NK-92 (cell line): Measurements from ENCODE around the gene CERS1.

Experiments used
- DNase-seq: peaks from one replicate; lab custom pipeline; 2025; ENCODE audit not compliant: unreplicated experiment; lab: John Stamatoyannopoulos, UW

Gene CERS1

GRCh38 chr19:18895824-18896341 is at the start of gene CERS1:
Gene CERS1 (minus strand): TSS chr19:18896158. CDS start chr19:18896072, 86 bp downstream.
- DNase-seq: no peak

- no peak for DNase-seq
These were observed 49.3 kb upstream of the CERS1 start for GRCh38 chr19:18945297-18945696.

- DNase-seq: no peak
These were observed 47.5 kb upstream of the CERS1 start for GRCh38 chr19:18943465-18943864.

GRCh38 chr19:18942692-18943091 is 46.7 kb upstream of the CERS1 start:
- no peak for DNase-seq

- no peak for DNase-seq
These were observed 45.8 kb upstream of the CERS1 start for GRCh38 chr19:18941628-18942354.

GRCh38 chr19:18940769-18941627 is 45.0 kb upstream of the CERS1 start, which contains the start of gene HOMER3:
Gene HOMER3 (minus strand): TSS chr19:18941217. CDS start chr19:18938982, 2,235 bp downstream.
- DNase-seq: no peak

- DNase-seq: no peak
These were observed 44.2 kb upstream of the CERS1 start for GRCh38 chr19:18939922-18940768.

GRCh38 chr19:18939163-18939562 is 43.2 kb upstream of the CERS1 start:
- DNase-seq: no peak

GRCh38 chr19:18933297-18933696 is 37.3 kb upstream of the CERS1 start:
- DNase-seq: no peak

GRCh38 chr19:18932216-18932841 is 36.4 kb upstream of the CERS1 start:
- DNase-seq: no peak

- DNase-seq: no peak
These were observed 35.6 kb upstream of the CERS1 start for GRCh38 chr19:18931316-18932162.

- DNase-seq: no peak
These were observed 33.4 kb upstream of the CERS1 start for GRCh38 chr19:18929311-18929710.

GRCh38 chr19:18928018-18928805 is 32.3 kb upstream of the CERS1 start:
- DNase-seq: no peak

GRCh38 chr19:18924684-18925213 is 28.8 kb upstream of the CERS1 start:
- no peak for DNase-seq

GRCh38 chr19:18922228-18922985 is 26.4 kb upstream of the CERS1 start:
- no peak for DNase-seq

GRCh38 chr19:18921593-18921992 is 25.6 kb upstream of the CERS1 start:
- DNase-seq: no peak

- no peak for DNase-seq
These were observed 24.4 kb upstream of the CERS1 start for GRCh38 chr19:18920400-18920799.

GRCh38 chr19:18919900-18920214 is 23.9 kb upstream of the CERS1 start:
- DNase-seq: no peak
